ENCODE measurements around the gene HOXA2.

The HOXA2 gene

GRCh38 chr7:27110186-27111031 lies 7.9 kb upstream of the HOXA2 start (continued):
- peak; percentile 34; the same call in 1 of the 2 replicates for TF ChIP-seq ZXDB (tag by site-specific recombination; IDR thresholded peaks at IDR 0.05)
- TF ChIP-seq ZNF843 (tag by site-specific recombination; IDR thresholded peaks at IDR 0.05): peak; percentile 87
- TF ChIP-seq ZNF18 (tag by site-specific recombination; IDR thresholded peaks at IDR 0.05): 0 out of 2 replicates have a peak, but pooled peaks have one; percentile 26
- TF ChIP-seq ZNF449 (tag by site-specific recombination; IDR thresholded peaks at IDR 0.05): peak; percentile 29; the same call in 1 of the 2 replicates
- TF ChIP-seq KLF9 (tag by site-specific recombination; IDR thresholded peaks at IDR 0.05; ENCODE audit: low read depth): peak; percentile 61; the same call in 1 of the 2 replicates
- TF ChIP-seq HOXD13 (CRISPR knock-in tag; IDR thresholded peaks at IDR 0.05; ENCODE audit: borderline replicate concordance): peak; percentile 91
- peak; percentile 15; the same call in 1 of the 2 replicates for TF ChIP-seq ZFHX2 (tag by site-specific recombination; conservative IDR thresholded peaks at IDR 0.05)
- no peak for TF ChIP-seq ZNF221 (tag by site-specific recombination; IDR thresholded peaks at IDR 0.05; ENCODE audit: borderline replicate concordance)
- TF ChIP-seq FEZF1 (tag by site-specific recombination; IDR thresholded peaks at IDR 0.05): peak; percentile 97

GRCh38 chr7:27109466-27110185 lies 7.1 kb upstream of the HOXA2 start:
- no peak for TF ChIP-seq ZNF221 (tag by site-specific recombination; IDR thresholded peaks at IDR 0.05; ENCODE audit: borderline replicate concordance)
- TF ChIP-seq ZNF580 (tag by site-specific recombination; IDR thresholded peaks at IDR 0.05): no peak
- TF ChIP-seq ZNF2 (tag by site-specific recombination; IDR thresholded peaks at IDR 0.05): no peak
- TF ChIP-seq ZFHX2 (tag by site-specific recombination; conservative IDR thresholded peaks at IDR 0.05): peak; percentile 64
- TF ChIP-seq EGR2 (tag by site-specific recombination; IDR thresholded peaks at IDR 0.05; ENCODE audit: low read depth): peak; percentile 73
- no peak for TF ChIP-seq RBAK (tag by site-specific recombination; IDR thresholded peaks at IDR 0.05)
- TF ChIP-seq MEIS1 (CRISPR knock-in tag; IDR thresholded peaks at IDR 0.05; ENCODE audit: borderline replicate concordance): no peak
- TF ChIP-seq HOXC10 (CRISPR knock-in tag; IDR thresholded peaks at IDR 0.05): no peak
- no peak for TF ChIP-seq CTCF (tag by site-specific recombination; IDR thresholded peaks at IDR 0.05)
- TF ChIP-seq ZNF184 (tag by site-specific recombination; IDR thresholded peaks at IDR 0.05): no peak
- Histone ChIP-seq H3K27ac (ENCODE audit: extremely low read depth, low read depth, low read length) (no peak overlapping the region; the same call in 1 of the 2 replicates), H3K4me1 (ENCODE audit: control insufficient read depth, insufficient read depth, low read length) (peaks cover 6% of the 10 kb centered on the region), H3K4me3 (ENCODE audit: low read depth, low read length) (no peak overlapping the region), H3K36me3 (ENCODE audit: control insufficient read depth in 2 of 2, insufficient read depth in 1 of 2, low read length in 2 of 2) (peaks cover 11 to 25% of the 10 kb centered on the region in 2 experiments), H3K9me3 (ENCODE audit: control insufficient read depth, insufficient read depth, low read depth, low read length) (no peaks in the 10 kb centered on the region)
- CTCF ChIA-PET: interaction anchor here (0.6 to 1.9 kb wide), 4 partner anchors 11 to 436 kb away, joined by 3 to 6 read pairs (median 4); partner anchors contain the start of gene HOXA5
- POLR2A ChIA-PET: interaction anchor here (1.7 to 3.2 kb wide), 2 partner anchors 12 to 246 kb away, joined by 14 to 31 read pairs; partner anchors contain the start of genes HOXA1 and SKAP2

Measured in HEK293 (cell line).